GM23248 (cell line): ENCODE measurements around the gene ZNF681. TPM values are rescaled to one million over a fixed set of nuclear protein-coding genes. Genes with fewer than 3 reads are reported as not detected.

Experiments used
- DNase-seq: peaks from one replicate; pipeline ENCODE4 v3.0.0-alpha.2; 2015
- H2AFZ ChIP-seq: fragments of 200-600 bp; sonication (generic); 2 replicates; pipeline ENCODE4 v1.6.1; 2016; ENCODE audit warnings: antibody characterized with exemption
- H3F3A ChIP-seq: fragments of 200-600 bp; sonication (generic); 2 replicates; pipeline ENCODE4 v1.6.1; 2016; ENCODE audit warnings: mild to moderate bottlenecking, antibody characterized with exemption, mixed run types; ENCODE audit not compliant: insufficient read depth
- H3K27ac ChIP-seq: fragments of 200-600 bp; sonication (generic); 2 replicates; pipeline ENCODE4 v1.5.1; 2016; ENCODE audit warnings: mild to moderate bottlenecking
- H3K27me3 ChIP-seq: fragments of 200-600 bp; sonication (generic); replicated peaks from 2 replicates; pipeline ENCODE4 v1.6.1; 2016; ENCODE audit warnings: mild to moderate bottlenecking; ENCODE audit not compliant: insufficient read depth
- H3K36me3 ChIP-seq: fragments of 200-600 bp; sonication (generic); 2 replicates; pipeline ENCODE4 v1.6.1; 2016; ENCODE audit warnings: low read depth, mild to moderate bottlenecking
- H3K4me1 ChIP-seq: fragments of 200-600 bp; sonication (generic); 2 replicates; pipeline ENCODE4 v1.6.1; 2016; ENCODE audit warnings: mild to moderate bottlenecking; ENCODE audit not compliant: insufficient read depth
- H3K4me2 ChIP-seq: fragments of 200-600 bp; sonication (generic); one replicate; pipeline ENCODE4 v1.6.1; 2016; ENCODE audit warnings: mild to moderate bottlenecking; ENCODE audit not compliant: unreplicated experiment
- H3K4me3 ChIP-seq: fragments of 200-600 bp; sonication (generic); 2 replicates; pipeline ENCODE4 v1.5.1; 2016; ENCODE audit warnings: mild to moderate bottlenecking
- H3K79me2 ChIP-seq: fragments of 200-600 bp; sonication (generic); 2 replicates; pipeline ENCODE4 v1.6.1; 2016; ENCODE audit warnings: mild to moderate bottlenecking; ENCODE audit not compliant: insufficient read depth
- H3K9ac ChIP-seq: fragments of 200-600 bp; sonication (generic); 2 replicates; pipeline ENCODE4 v1.6.1; 2016; ENCODE audit warnings: mild to moderate bottlenecking
- H3K9me2 ChIP-seq: fragments of 200-600 bp; sonication (generic); 2 replicates; pipeline ENCODE4 v1.6.1; 2016; ENCODE audit warnings: mixed run types, mild to moderate bottlenecking, moderate library complexity; ENCODE audit not compliant: insufficient read depth
- H3K9me3 ChIP-seq: fragments of 200-600 bp; sonication (generic); one replicate; pipeline ENCODE4 v1.6.1; 2017; ENCODE audit warnings: low read depth
- H4K20me1 ChIP-seq: fragments of 200-600 bp; sonication (generic); 2 replicates; pipeline ENCODE4 v1.6.0; 2016; ENCODE audit not compliant: insufficient read depth
- EZH2 ChIP-seq: fragments of 200-600 bp; sonication (generic); IDR thresholded peaks from 2 replicates; pipeline ENCODE4 v1.6.1; 2018; ENCODE audit warnings: antibody characterized with exemption, mild to moderate bottlenecking; ENCODE audit not compliant: insufficient read depth, poor library complexity, severe bottlenecking
- EZH2phosphoT487 ChIP-seq: fragments of 200-600 bp; sonication (generic); IDR thresholded peaks from 2 replicates; pipeline ENCODE4 v1.6.1; 2018; ENCODE audit warnings: antibody characterized with exemption, moderate library complexity, mild to moderate bottlenecking, low read depth; ENCODE audit not compliant: insufficient read depth
- WGBS, 2 experiments: methylation state at CpG; one replicate each; pipeline ENCODE4 v1.1.6; 2015 to 2017; ENCODE audit warnings: low lambda C conversion rate in 2 of 2, low coverage in 1 of 2; ENCODE audit errors: missing lambda C conversion rate in 2 of 2; 5-methylcytosine and 5-hydroxymethylcytosine counted together
- in situ Hi-C: fragments of 300-500 bp; cut with MboI; formaldehyde crosslinking; loops from 2 replicates; pipeline ENCODE4 v1.15.0; 2020
- polyA plus RNA-seq: library from polyadenylated mRNA; unstranded; fragments of >200 nt; fragmentation: Nextera tagmentation; extraction: Ambion mirVana; gene quantifications from 2 replicates; pipeline ENCODE4 v1.2.1, GENCODE V29; 2016
- total RNA-seq: library from RNA; depleted of rRNA; stranded (reverse); fragments of >200 nt; shearing (Covaris generic); gene quantifications from 2 replicates; pipeline ENCODE4 v1.2.3, GENCODE V29; 2014; rRNA removed

The ZNF681 gene
- total RNA-seq (0.32 and 10.2 TPM in 2 replicates), polyA plus RNA-seq (0.38 and 1.1 TPM in 2 replicates)

- Histone ChIP-seq H3K79me2 (no peaks in the 10 kb centered on the region), H3K27ac (peak within 1 kb of the TSS; percentile 76), H3K9me3 (no peaks in the 10 kb centered on the region), H3K4me2 (peak within 1 kb of the TSS; percentile 98), H3K9me2 (no peaks in the 10 kb centered on the region), H3K27me3 (no peaks in the 10 kb centered on the region), H3K4me3 (peak within 1 kb of the TSS; percentile 96), H3K36me3 (no peaks in the 10 kb centered on the region; the same call in 1 of the 2 replicates), H4K20me1 (no peaks in the 10 kb centered on the region), H2AFZ (peak within 1 kb of the TSS; percentile 99), H3K9ac (peak within 1 kb of the TSS; percentile 90), H3F3A (no peaks in the 10 kb centered on the region), H3K4me1 (peaks cover 6% of the 10 kb centered on the region; the same call in 1 of the 2 replicates)
- peak; percentile 95 for DNase-seq
- no peak for TF ChIP-seq EZH2phosphoT487
- no peak for TF ChIP-seq EZH2
- WGBS, 2 experiments: 2% methylated on average over 41 to 44 of the region's 44 CpGs
- in situ Hi-C loops: no loop called here
Observed at GRCh38 chr19:23758187-23759074, at the start of gene ZNF681. Gene ZNF681 (minus strand): TSS chr19:23758891. CDS start chr19:23758749, 142 bp downstream.

- H3K9ac ChIP-seq: no peak overlapping the region
- H4K20me1 ChIP-seq: no peaks in the 10 kb centered on the region
- no peaks in the 10 kb centered on the region for H3K9me3 ChIP-seq
- H3K4me3 ChIP-seq: no peak overlapping the region
- no peaks in the 10 kb centered on the region for H3K27me3 ChIP-seq
- H3K27ac ChIP-seq: no peak overlapping the region
- H3K4me2 ChIP-seq: no peak overlapping the region
- no peaks in the 10 kb centered on the region for H3K9me2 ChIP-seq
- H3F3A ChIP-seq: no peaks in the 10 kb centered on the region
- in situ Hi-C loops: no loop called here
- H3K79me2 ChIP-seq: no peaks in the 10 kb centered on the region
- H2AFZ ChIP-seq: no peak overlapping the region
- no peak for TF ChIP-seq EZH2phosphoT487
- TF ChIP-seq EZH2: no peak
- H3K4me1 ChIP-seq: no peaks in the 10 kb centered on the region
- WGBS, 2 experiments: 3% methylated on average over 4 of the region's 4 CpGs
- no peak for DNase-seq
- no peaks in the 10 kb centered on the region for H3K36me3 ChIP-seq
Observed at GRCh38 chr19:23804676-23805075, 46.0 kb upstream of the ZNF681 start.

- Histone ChIP-seq H4K20me1 (no peaks in the 10 kb centered on the region), H3K79me2 (no peaks in the 10 kb centered on the region), H3K4me2 (no peak overlapping the region), H2AFZ (no peak overlapping the region), H3K9me2 (no peaks in the 10 kb centered on the region), H3K27ac (no peak overlapping the region), H3K9ac (no peak overlapping the region), H3K9me3 (no peaks in the 10 kb centered on the region), H3K4me1 (no peaks in the 10 kb centered on the region), H3K4me3 (no peak overlapping the region), H3K36me3 (no peaks in the 10 kb centered on the region), H3F3A (no peaks in the 10 kb centered on the region), H3K27me3 (no peaks in the 10 kb centered on the region)
- TF ChIP-seq EZH2 (no peak), EZH2phosphoT487 (no peak)
- no peak for DNase-seq
- in situ Hi-C loops: no loop called here
Observed at GRCh38 chr19:23802290-23802689, 43.6 kb upstream of the ZNF681 start.

- no peaks in the 10 kb centered on the region for H3F3A ChIP-seq
- H2AFZ ChIP-seq: no peak overlapping the region
- no peak for DNase-seq
- H3K9ac ChIP-seq: no peak overlapping the region
- no peak overlapping the region for H3K4me2 ChIP-seq
- no peaks in the 10 kb centered on the region for H3K79me2 ChIP-seq
- no peaks in the 10 kb centered on the region for H4K20me1 ChIP-seq
- H3K27ac ChIP-seq: no peak overlapping the region
- in situ Hi-C loops: no loop called here
- H3K9me3 ChIP-seq: no peaks in the 10 kb centered on the region
- no peaks in the 10 kb centered on the region for H3K4me1 ChIP-seq
- no peaks in the 10 kb centered on the region for H3K9me2 ChIP-seq
- TF ChIP-seq EZH2: no peak
- TF ChIP-seq EZH2phosphoT487: no peak
- WGBS, 2 experiments: 41 to 48% methylated on average over 1 of the region's 1 CpG
- H3K36me3 ChIP-seq: no peaks in the 10 kb centered on the region
- H3K27me3 ChIP-seq: no peaks in the 10 kb centered on the region
- H3K4me3 ChIP-seq: no peak overlapping the region
Observed at GRCh38 chr19:23801803-23802202, 43.1 kb upstream of the ZNF681 start.
